Motor neuron (in vitro differentiated cells): ENCODE measurements around the gene PARP8. TPM values are rescaled to one million over a fixed set of nuclear protein-coding genes. Genes with fewer than 3 reads are reported as not detected.
"Not testable (repeated sequence)": the region's sequence is repeated elsewhere in the genome, so short reads cannot be mapped to it uniquely, and the experiment has no call there.

Experiments
- ATAC-seq, 8 experiments: fragments of 200-7000 bp; cut with Tn5 transposase; replicated peaks in 6 of 8; 2 replicates each; pipeline ENCODE4 v1.8.0; 2021; ENCODE audit warnings: mild to moderate bottlenecking in 8 of 8, moderate library complexity in 8 of 8
- H3K27ac ChIP-seq, 2 donors: fragments of 250-450 bp; sonication (Bioruptor Pico); 2 replicates each; pipeline ENCODE4 v1.9.0; 2021; ENCODE audit warnings: antibody characterized with exemption in 2 of 2, mild to moderate bottlenecking in 2 of 2, moderate library complexity in 1 of 2
- H3K4me1 ChIP-seq, 2 donors: fragments of 250-450 bp; sonication (Bioruptor Pico); replicated peaks in 1 of 2; 2 replicates each; pipeline ENCODE4 v1.6.1; 2021; ENCODE audit warnings: antibody characterized with exemption in 2 of 2, mild to moderate bottlenecking in 2 of 2, moderate library complexity in 1 of 2
- H3K4me3 ChIP-seq, 5 donors: fragments of 250-450 bp; sonication (Bioruptor Pico); 2 replicates each; pipeline ENCODE4 v1.9.0; 2021; ENCODE audit warnings: antibody characterized with exemption in 5 of 5, mild to moderate bottlenecking in 5 of 5, moderate library complexity in 4 of 5
- WGBS, 10 experiments: fragments of 450-650 bp; shearing (Covaris generic); methylation state at CpG; one replicate each; pipeline ENCODE4 v1.0.0; 2022; 5-methylcytosine and 5-hydroxymethylcytosine counted together
- in situ Hi-C, 9 experiments: fragments of 400-800 bp; cut with MboI; loops; one replicate each; pipeline ENCODE4 v1.15.0; 2021; ENCODE audit warnings: low sequenced_read_pairs in 9 of 9, low pct_unique_long_range_greater_than_20kb in 2 of 9; ENCODE audit not compliant: unreplicated experiment in 9 of 9
- total RNA-seq, 8 experiments: library from RNA; unstranded; fragments of 300-600 nt; gene quantifications; 2 replicates each; pipeline versions ENCODE4 v1.2.3 to v1.2.4, GENCODE V29; 2022

The PARP8 gene
- total RNA-seq, 8 experiments from 2014 or later: 5.4 to 42.2 (median 27.4) TPM

GRCh38 chr5:50767588-50767987 lies 101.2 kb downstream of the PARP8 start:
- Histone ChIP-seq H3K27ac (no peak overlapping the region), H3K4me1 (no peaks in the 10 kb centered on the region), H3K4me3 (no peak overlapping the region)
- peak in 1 of 8 experiments; percentile 31 for ATAC-seq
- in situ Hi-C loops: no loop called here
- WGBS, 10 experiments: 0 to 100% (median 61%) methylated on average over 1 of the region's 1 CpG; no CpG with 5 or more reads in 4 of the 10 experiments

- peak in 1 of 8 experiments; percentile 82 for ATAC-seq
- H3K27ac ChIP-seq: no peak overlapping the region
- no peak overlapping the region for H3K4me3 ChIP-seq
- in situ Hi-C loops: no loop called here
- 20 to 100% (median 90%) methylated on average over 1 to 4 of the region's 4 CpGs; no CpG with 5 or more reads in 1 of the 10 experiments for WGBS, 10 experiments
- no peaks in the 10 kb centered on the region for H3K4me1 ChIP-seq
Observed at GRCh38 chr5:50768634-50769033, 102.2 kb downstream of the PARP8 start.

GRCh38 chr5:50770441-50770840 lies 104.0 kb downstream of the PARP8 start:
- in situ Hi-C loops: no loop called here

GRCh38 chr5:50774446-50775175 lies 108.2 kb downstream of the PARP8 start:
- H3K4me1 ChIP-seq, ATAC-seq, in situ Hi-C loops, H3K27ac ChIP-seq, H3K4me3 ChIP-seq: not testable (repeated sequence)
- WGBS, 10 experiments: 90% methylated on average over 2 of the region's 51 CpGs; no CpG with 5 or more reads in 9 of the 10 experiments

More at GRCh38 chr5:50770441-50770840, 104.0 kb downstream of the PARP8 start:
- WGBS, 10 experiments: 60 to 100% (median 90%) methylated on average over 2 to 3 of the region's 3 CpGs
- ATAC-seq: no peak
- no peak overlapping the region for H3K4me3 ChIP-seq
- no peaks in the 10 kb centered on the region for H3K4me1 ChIP-seq
- H3K27ac ChIP-seq: no peak overlapping the region

- Histone ChIP-seq H3K27ac (no peak overlapping the region), H3K4me3 (no peak overlapping the region), H3K4me1 (no peaks in the 10 kb centered on the region)
- in situ Hi-C loops: no loop called here
- no peak for ATAC-seq
Observed at GRCh38 chr5:50786073-50786472, 119.6 kb downstream of the PARP8 start.

GRCh38 chr5:50791813-50792212 lies 125.4 kb downstream of the PARP8 start:
- ATAC-seq: no peak
- H3K4me1 ChIP-seq: no peaks in the 10 kb centered on the region
- in situ Hi-C loops: no loop called here
- no peak overlapping the region for H3K27ac ChIP-seq
- no peak overlapping the region for H3K4me3 ChIP-seq
- 47 to 100% (median 82%) methylated on average over 3 to 5 of the region's 5 CpGs for WGBS, 10 experiments

GRCh38 chr5:50792843-50793242 lies 126.4 kb downstream of the PARP8 start:
- no peak overlapping the region for H3K4me3 ChIP-seq
- 72 to 100% (median 96%) methylated on average over 2 to 5 of the region's 5 CpGs for WGBS, 10 experiments
- in situ Hi-C loops: no loop called here
- H3K27ac ChIP-seq: no peak overlapping the region
- no peak for ATAC-seq
- H3K4me1 ChIP-seq: no peaks in the 10 kb centered on the region

GRCh38 chr5:50794812-50795211 lies 128.4 kb downstream of the PARP8 start:
- in situ Hi-C loops: no loop called here
- Histone ChIP-seq H3K4me1 (no peaks in the 10 kb centered on the region), H3K27ac (no peak overlapping the region), H3K4me3 (no peak overlapping the region)
- WGBS, 10 experiments: 67 to 100% (median 95%) methylated on average over 1 to 12 of the region's 12 CpGs
- no peak for ATAC-seq

GRCh38 chr5:50798002-50798401 lies 131.6 kb downstream of the PARP8 start:
- H3K4me1 ChIP-seq: no peaks in the 10 kb centered on the region
- in situ Hi-C loops: no loop called here
- peak in 1 of 8 experiments; percentile 48 for ATAC-seq
- 7 to 100% (median 85%) methylated on average over 1 to 2 of the region's 2 CpGs for WGBS, 10 experiments
- H3K4me3 ChIP-seq: no peak overlapping the region
- H3K27ac ChIP-seq: no peak overlapping the region

GRCh38 chr5:50799596-50799995 lies 133.2 kb downstream of the PARP8 start:
- WGBS, 10 experiments: 43 to 100% (median 86%) methylated on average over 1 to 2 of the region's 2 CpGs; no CpG with 5 or more reads in 3 of the 10 experiments
- Histone ChIP-seq H3K27ac (no peak overlapping the region), H3K4me3 (no peak overlapping the region), H3K4me1 (no peaks in the 10 kb centered on the region)
- no peak for ATAC-seq
- in situ Hi-C loops: no loop called here

GRCh38 chr5:50800410-50800809 lies 134.0 kb downstream of the PARP8 start:
- Histone ChIP-seq H3K4me3 (no peak overlapping the region), H3K27ac (no peak overlapping the region), H3K4me1 (no peaks in the 10 kb centered on the region)
- ATAC-seq: no peak
- in situ Hi-C loops: no loop called here

GRCh38 chr5:50807661-50808060 lies 141.2 kb downstream of the PARP8 start:
- no peaks in the 10 kb centered on the region for H3K4me1 ChIP-seq
- H3K4me3 ChIP-seq: no peak overlapping the region
- ATAC-seq: peak in 4 of 8 experiments; percentile 17 to 36 (median 20)
- in situ Hi-C loops: no loop called here
- WGBS, 10 experiments: 15 to 100% (median 80%) methylated on average over 1 to 2 of the region's 2 CpGs; no CpG with 5 or more reads in 3 of the 10 experiments
- no peak overlapping the region for H3K27ac ChIP-seq

GRCh38 chr5:50808406-50808805 lies 142.0 kb downstream of the PARP8 start:
- no peak overlapping the region for H3K27ac ChIP-seq
- in situ Hi-C loops: no loop called here
- H3K4me3 ChIP-seq: no peak overlapping the region
- no peak for ATAC-seq
- H3K4me1 ChIP-seq: peaks cover 0 to under 1% of the 10 kb centered on the region in 2 donors
- WGBS, 10 experiments: 45 to 100% (median 100%) methylated on average over 1 to 3 of the region's 3 CpGs; no CpG with 5 or more reads in 2 of the 10 experiments

GRCh38 chr5:50811746-50812145 lies 145.3 kb downstream of the PARP8 start:
- ATAC-seq: not testable (repeated sequence)
- WGBS, 10 experiments: 40 to 100% (median 80%) methylated on average over 1 to 3 of the region's 6 CpGs; no CpG with 5 or more reads in 6 of the 10 experiments

More at GRCh38 chr5:50811746-50812145, 145.3 kb downstream of the PARP8 start:
- H3K4me3 ChIP-seq, in situ Hi-C loops, H3K27ac ChIP-seq: not testable (repeated sequence)
- H3K4me1 ChIP-seq: peaks cover 7 to 25% of the 10 kb centered on the region in 2 donors
